Panc1 (cell line): Measurements from ENCODE around the gene IQCH. TPM values are rescaled to one million over a fixed set of nuclear protein-coding genes. Genes with fewer than 3 reads are reported as not detected.

ENCODE experiments used
- ATAC-seq: fragments of 200-7000 bp; cut with Tn5 transposase; 2 replicates; pipeline ENCODE4 v1.9.1; 2020; ENCODE audit warnings: mild to moderate bottlenecking, moderate library complexity
- BruUV-seq: library from RNA; stranded (reverse); fragments of 400-500 nt; replicated peaks from 2 replicates; lab custom pipeline; 2021; lab: Mats Ljungman, UMichigan
- CTCF ChIA-PET: fragments of 300-600 bp; sonication (Branson Sonifier 250); formaldehyde crosslinking; loops from one replicate; lab custom pipeline; 2022; ENCODE audit warnings: antibody characterized with exemption; lab: Charles Lee
- POLR2A ChIA-PET: fragments of 300-600 bp; sonication (Branson Sonifier 250); formaldehyde crosslinking; loops from one replicate; lab custom pipeline; 2022; ENCODE audit warnings: antibody characterized with exemption; lab: Charles Lee
- DNase-seq: peaks from one replicate; pipeline ENCODE4 v3.0.0-alpha.2; 2010; ENCODE audit warnings: low read depth, low spot score
- H3K27ac ChIP-seq: 2 replicates; pipeline ENCODE4 v1.5.1; 2011; ENCODE audit warnings: mild to moderate bottlenecking, low read length, inconsistent platforms
- H3K27me3 ChIP-seq: fragments of 200-500 bp; sonication (Bioruptor generic); 2 replicates; pipeline ENCODE4 v1.6.0; 2014; ENCODE audit warnings: low read length, inconsistent platforms; ENCODE audit not compliant: control insufficient read depth, insufficient read depth
- H3K36me3 ChIP-seq: fragments of 200-500 bp; sonication (Bioruptor generic); 2 replicates; pipeline ENCODE4 v1.5.1; 2014; ENCODE audit warnings: inconsistent platforms, mild to moderate bottlenecking, low read length, moderate library complexity; ENCODE audit not compliant: control insufficient read depth, insufficient read depth
- H3K4me1 ChIP-seq: 2 replicates; pipeline ENCODE4 v1.5.1; 2011; ENCODE audit warnings: inconsistent platforms, mild to moderate bottlenecking, low read length, moderate library complexity; ENCODE audit not compliant: control insufficient read depth, insufficient read depth
- H3K4me3 ChIP-seq, 2 experiments: 2 replicates each; pipeline ENCODE4 v1.5.1; 2011 to 2012; ENCODE audit warnings: low read depth in 2 of 2, low read length in 2 of 2, mild to moderate bottlenecking in 2 of 2, inconsistent platforms in 1 of 2, moderate library complexity in 1 of 2
- H3K9me3 ChIP-seq: fragments of 200-500 bp; sonication (Bioruptor generic); 2 replicates; pipeline ENCODE4 v1.5.1; 2014; ENCODE audit warnings: low read depth, mild to moderate bottlenecking, inconsistent platforms, low read length, moderate library complexity; ENCODE audit not compliant: control insufficient read depth, insufficient read depth
- CTCF ChIP-seq: fragments of 450-650 bp; IDR thresholded peaks from 2 replicates; pipeline ENCODE4 v1.5.1; 2017; ENCODE audit warnings: mild to moderate bottlenecking
- POLR2AphosphoS5 ChIP-seq: IDR thresholded peaks from 2 replicates; pipeline ENCODE4 v1.6.1; 2012; ENCODE audit warnings: mild to moderate bottlenecking, low read depth, low read length, moderate library complexity
- REST ChIP-seq, 2 experiments: IDR thresholded peaks; 2 replicates each; pipeline ENCODE4 v1.6.1; 2011 to 2012; ENCODE audit warnings: low read depth in 2 of 2, control low read depth in 1 of 2, low read length in 1 of 2, mild to moderate bottlenecking in 1 of 2, moderate library complexity in 1 of 2; ENCODE audit not compliant: insufficient read depth in 1 of 2
- SIN3A ChIP-seq: IDR thresholded peaks from 2 replicates; pipeline ENCODE4 v1.6.1; 2012; ENCODE audit warnings: low read depth, mild to moderate bottlenecking, low read length, moderate library complexity, borderline replicate concordance; ENCODE audit not compliant: insufficient read depth
- TCF7L2 ChIP-seq: IDR thresholded peaks from 2 replicates; pipeline ENCODE4 v1.6.1; 2011; ENCODE audit warnings: mild to moderate bottlenecking, low read depth, low read length, inconsistent platforms
- in situ Hi-C: cut with HindIII; loops from 2 replicates; pipeline ENCODE4 v1.10.0; 2016; ENCODE audit warnings: low sequenced_read_pairs, low pct_unique_long_range_greater_than_20kb
- intact Hi-C: fragments of 100-400 bp; cut with micrococcal nuclease; formaldehyde crosslinking; loops from one replicate; pipeline ENCODE4 v1.10.0; 2022; ENCODE audit not compliant: unreplicated experiment
- total RNA-seq: library from RNA; stranded (reverse); gene quantifications from one replicate; pipeline ENCODE4 v1.2.1, GENCODE V29; 2021; ENCODE audit not compliant: unreplicated experiment

IQCH gene
- total RNA-seq, 1 experiment from 2014 or later: 3.9 TPM

GRCh38 chr15:67460521-67460920, 205.9 kb downstream of the IQCH start:
- Histone ChIP-seq H3K36me3 (no peaks in the 10 kb centered on the region), H3K27ac (no peak overlapping the region), H3K4me3 (no peak overlapping the region), H3K27me3 (no peaks in the 10 kb centered on the region), H3K4me1 (no peaks in the 10 kb centered on the region), H3K9me3 (no peaks in the 10 kb centered on the region)
- intact Hi-C loops: no loop called here
- BruUV-seq: no TSS peak
- ATAC-seq (no peak), DNase-seq (no peak)
- ChIA-PET POLR2A (no interaction called here), CTCF (no interaction called here)
- TF ChIP-seq SIN3A (no peak), TCF7L2 (no peak), REST (IDR thresholded peaks at IDR 0.05; ENCODE audit: insufficient read depth in 1 of 2, low read depth in 2 of 2, low read length in 1 of 2) (no peak), POLR2AphosphoS5 (no peak), CTCF (no peak)
- in situ Hi-C loops: no loop called here

GRCh38 chr15:67461735-67462134, 207.1 kb downstream of the IQCH start:
- CTCF ChIA-PET: interaction anchor here (0.5 kb wide), 1 partner anchor 270 kb away, joined by 3 read pairs; no protein-coding TSS in a partner anchor
- Histone ChIP-seq H3K27me3 (no peaks in the 10 kb centered on the region), H3K27ac (no peak overlapping the region), H3K4me3 (no peak overlapping the region), H3K36me3 (no peaks in the 10 kb centered on the region), H3K4me1 (no peaks in the 10 kb centered on the region), H3K9me3 (no peaks in the 10 kb centered on the region)
- ATAC-seq (no peak), DNase-seq (no peak)
- in situ Hi-C loops (no loop called here), intact Hi-C loops (no loop called here)
- POLR2A ChIA-PET: no interaction called here
- no peak for TF ChIP-seq SIN3A
- BruUV-seq: no TSS peak

GRCh38 chr15:67462875-67463274, 208.3 kb downstream of the IQCH start:
- no peaks in the 10 kb centered on the region for H3K27me3 ChIP-seq
- DNase-seq (no peak), ATAC-seq (no peak)
- H3K4me3 ChIP-seq: no peak overlapping the region
- BruUV-seq: no TSS peak
- CTCF ChIA-PET: no interaction called here
- in situ Hi-C loops (no loop called here), intact Hi-C loops (no loop called here)
- H3K27ac ChIP-seq: no peak overlapping the region
- POLR2A ChIA-PET: no interaction called here
- no peaks in the 10 kb centered on the region for H3K4me1 ChIP-seq
- no peaks in the 10 kb centered on the region for H3K9me3 ChIP-seq
- H3K36me3 ChIP-seq: no peaks in the 10 kb centered on the region
- TF ChIP-seq REST (IDR thresholded peaks at IDR 0.05; ENCODE audit: insufficient read depth in 1 of 2, low read depth in 2 of 2, low read length in 1 of 2): no peak
- TF ChIP-seq SIN3A: no peak
